Measurements from ENCODE around the gene C5orf46.
"Not testable (repeated sequence)": the region's sequence is repeated elsewhere in the genome, so short reads cannot be mapped to it uniquely, and the experiment has no call there.

Gene C5orf46

GRCh38 chr5:147893820-147894219 is 12.5 kb downstream of the C5orf46 start:
- no peak for DNase-seq

- no peak for DNase-seq
These were observed 13.5 kb downstream of the C5orf46 start for GRCh38 chr5:147892696-147893296.

- no peak for DNase-seq
These were observed 18.4 kb downstream of the C5orf46 start for GRCh38 chr5:147887930-147888329.

GRCh38 chr5:147887026-147887627 is 19.2 kb downstream of the C5orf46 start:
- DNase-seq: no peak

- DNase-seq: no peak
These were observed 23.6 kb downstream of the C5orf46 start for GRCh38 chr5:147882586-147883313.

- DNase-seq: no peak
These were observed 25.9 kb downstream of the C5orf46 start for GRCh38 chr5:147880487-147880886.

- no peak for DNase-seq
These were observed 26.6 kb downstream of the C5orf46 start for GRCh38 chr5:147879784-147880183.

GRCh38 chr5:147878066-147878759 is 28.1 kb downstream of the C5orf46 start, which contains the start of gene SCGB3A2:
SCGB3A2 (plus strand) TSS chr5:147878711; CDS start chr5:147878804, 93 bp downstream.
- DNase-seq: no peak

GRCh38 chr5:147876626-147877025 is 29.7 kb downstream of the C5orf46 start:
- no peak for DNase-seq

GRCh38 chr5:147876141-147876540 is 30.2 kb downstream of the C5orf46 start:
- no peak for DNase-seq

- DNase-seq: no peak
These were observed 31.4 kb downstream of the C5orf46 start for GRCh38 chr5:147874910-147875367.

GRCh38 chr5:147874118-147874875 is 32.0 kb downstream of the C5orf46 start:
- DNase-seq: not testable (repeated sequence)

- DNase-seq: not testable (repeated sequence)
These were observed 33.4 kb downstream of the C5orf46 start for GRCh38 chr5:147872744-147873435.

- not testable (repeated sequence) for DNase-seq
These were observed 34.3 kb downstream of the C5orf46 start for GRCh38 chr5:147871980-147872549.

GRCh38 chr5:147869892-147870291 is 36.4 kb downstream of the C5orf46 start:
- DNase-seq: not testable (repeated sequence)

- DNase-seq: no peak
These were observed 37.2 kb downstream of the C5orf46 start for GRCh38 chr5:147869112-147869511.

- no peak for DNase-seq
These were observed 42.7 kb downstream of the C5orf46 start for GRCh38 chr5:147863454-147864158.

- DNase-seq: no peak
These were observed 45.7 kb downstream of the C5orf46 start for GRCh38 chr5:147860641-147861025.

- DNase-seq: no peak
These were observed 46.2 kb downstream of the C5orf46 start for GRCh38 chr5:147859962-147860640.

- DNase-seq: no peak
These were observed 47.8 kb downstream of the C5orf46 start for GRCh38 chr5:147858565-147858964.

Data from NCI-H187 treated with DMSO at 0.1 percent for 48 hours (cell line).